Adrenal gland (tissue), 12 donors: ENCODE results near the gene ADA. TPM values are rescaled to one million over a fixed set of nuclear protein-coding genes. Genes with fewer than 3 reads are reported as not detected.
A peak's percentile ranks its signal among the peaks of the same experiment; 100 is the strongest.

Experiments used
- DNase-seq, 7 donors: peaks; one replicate each; pipeline ENCODE4 v3.0.0-alpha.2; 2019 to 2020
- H3K27ac ChIP-seq, 5 donors: fragments of 200-600 bp; sonication (generic) in 4 of 5; 1 replicate in 3 of 5; 2 replicates in 2 of 5; pipeline versions ENCODE4 v1.5.1 to v1.8.0; 2016 to 2020; ENCODE audit warnings: mild to moderate bottlenecking in 1 of 5
- H3K27me3 ChIP-seq: fragments of 200-600 bp; 2 replicates; pipeline ENCODE4 v1.8.0; 2021
- H3K36me3 ChIP-seq, 2 donors: fragments of 200-600 bp; replicated peaks in 1 of 2; 1 replicate in 1 of 2; 2 replicates in 1 of 2; pipeline versions ENCODE4 v1.5.1 to v1.8.0; 2018 to 2022
- H3K4me1 ChIP-seq, 2 donors: fragments of 200-600 bp; replicated peaks in 1 of 2; 1 replicate in 1 of 2; 2 replicates in 1 of 2; pipeline versions ENCODE4 v1.5.1 to v1.8.0; 2018 to 2021
- H3K4me3 ChIP-seq, 4 donors: fragments of 200-600 bp; sonication (generic) in 3 of 4; one replicate each; pipeline ENCODE4 v1.5.1; 2016 to 2018
- H3K9me3 ChIP-seq, 3 donors: fragments of 200-600 bp; sonication (generic) in 1 of 3; replicated peaks in 1 of 3; 1 replicate in 2 of 3; 2 replicates in 1 of 3; pipeline versions ENCODE4 v1.5.1 to v1.8.0; 2016 to 2021
- POLR2A ChIP-seq, 2 donors: fragments of 450-650 bp; IDR thresholded peaks; one replicate each; pipeline ENCODE4 v1.6.1; 2017; ENCODE audit warnings: antibody characterized with exemption in 2 of 2, mild to moderate bottlenecking in 2 of 2, moderate library complexity in 1 of 2
- WGBS, 4 donors: extraction: QIAGEN DNeasy Blood & Tissue Kit in 2 of 4; methylation state at CpG; one replicate each; pipeline versions ENCODE4 v1.1.5 to v1.1.7; 2013 to 2017; 5-methylcytosine and 5-hydroxymethylcytosine counted together
- intact Hi-C, 2 donors: fragments of 100-400 bp; cut with DNase I; formaldehyde crosslinking; loops; one replicate each; pipeline versions ENCODE4 v1.14.1 to v1.15.0; 2022 to 2023
- polyA plus RNA-seq, 3 donors: library from polyadenylated mRNA; stranded (reverse); fragments of 200-250 nt in 2 of 3; fragments of 350-450 nt in 1 of 3; fragmentation: Illumina TruSeq in 1 of 3; extraction: RNeasy Lipid Tissue Mini Kit (QIAGEN cat#74804) in 1 of 3; gene quantifications; one replicate each; pipeline ENCODE4 v1.2.3, GENCODE V29; 2013 to 2014
- total RNA-seq, 9 donors: library from RNA; depleted of rRNA in 4 of 9; stranded (reverse); fragments of >200 nt in 4 of 9; fragments of 120-200 nt in 1 of 9; fragmentation: NEBNext Ultra II Directional in 1 of 9; extraction: Animal tissue kit (Norgen Biotek cat#: 25700) in 1 of 9; gene quantifications; one replicate each; pipeline versions ENCODE4 v1.1.0 to v1.2.4, GENCODE V29; 2013 to 2023
- TF ChIP-seq, protein P1 (sequence below), 6 experiments: fragments of 450-650 bp in 4 of 6; fragments of 200-600 bp in 2 of 6; sonication (generic) in 1 of 6; IDR thresholded peaks; 1 replicate in 5 of 6; 2 replicates in 1 of 6; pipeline versions ENCODE4 v1.5.1 to v1.8.0; 2016 to 2021; ENCODE audit warnings: antibody characterized with exemption in 6 of 6, mild to moderate bottlenecking in 2 of 6, moderate library complexity in 1 of 6
- donor health status: healthy with polysubstance abuse.
- donor health status: Bipolar disorder and iron deficiency.
- donor health status: DM: yes; HTN: yes; CAD: no.
- donor health status: DM: no; HTN: no; CAD: no.
- donor health status: DM: no; HTN: no; CAD: no.
- donor health status: DM: yes; HTN: yes; CAD: no.

ADA gene
- total and polyA plus RNA-seq, 12 donors, result 3.4 to 16.4 (median 10.0) TPM

DNA sequence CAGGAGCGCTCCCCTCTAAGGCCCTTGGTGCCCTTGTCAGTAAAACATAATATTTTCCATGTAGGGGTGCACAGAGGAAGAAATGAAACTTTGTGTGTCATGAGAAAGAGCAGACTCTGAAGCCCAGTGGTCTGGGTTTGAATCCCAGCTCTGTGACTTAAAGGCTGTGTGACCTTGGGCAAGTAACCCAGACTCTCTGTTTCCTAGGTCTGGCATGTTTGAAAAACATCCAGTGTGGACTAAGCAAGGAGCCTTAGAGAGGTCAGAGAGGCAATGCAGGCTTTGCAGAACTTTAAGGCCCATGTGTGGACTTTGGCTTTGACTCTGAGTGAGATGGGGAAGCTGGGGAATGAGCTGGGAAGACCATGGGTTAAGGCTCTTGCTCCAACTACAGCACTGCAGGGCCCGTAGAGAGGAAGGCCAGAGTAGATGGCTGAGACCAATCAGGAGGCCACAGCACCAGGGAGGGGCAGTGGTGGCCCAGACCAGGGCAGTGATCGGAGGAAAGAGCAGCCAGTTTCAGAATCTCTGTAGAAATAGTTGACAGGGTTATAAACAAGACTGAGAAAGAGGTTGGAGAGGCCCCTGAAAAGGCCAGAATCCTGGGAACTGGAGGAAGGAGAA is 18.2 kb downstream of the ADA start:
- intact Hi-C loops, result no loop called here
- Histone ChIP-seq H3K27me3 (no peaks in the 10 kb centered on the region), H3K9me3 (no peaks in the 10 kb centered on the region), H3K4me1 (no peaks in the 10 kb centered on the region), H3K27ac (peak overlapping the region in 1 of 5 donors; percentile 65), H3K4me3 (no peak overlapping the region), H3K36me3 (no peaks in the 10 kb centered on the region)
- 56 to 77% (median 67%) methylated on average over 3 of the region's 3 CpGs for WGBS, 4 donors
- DNase-seq, result no peak
- TF ChIP-seq, protein P1, sequence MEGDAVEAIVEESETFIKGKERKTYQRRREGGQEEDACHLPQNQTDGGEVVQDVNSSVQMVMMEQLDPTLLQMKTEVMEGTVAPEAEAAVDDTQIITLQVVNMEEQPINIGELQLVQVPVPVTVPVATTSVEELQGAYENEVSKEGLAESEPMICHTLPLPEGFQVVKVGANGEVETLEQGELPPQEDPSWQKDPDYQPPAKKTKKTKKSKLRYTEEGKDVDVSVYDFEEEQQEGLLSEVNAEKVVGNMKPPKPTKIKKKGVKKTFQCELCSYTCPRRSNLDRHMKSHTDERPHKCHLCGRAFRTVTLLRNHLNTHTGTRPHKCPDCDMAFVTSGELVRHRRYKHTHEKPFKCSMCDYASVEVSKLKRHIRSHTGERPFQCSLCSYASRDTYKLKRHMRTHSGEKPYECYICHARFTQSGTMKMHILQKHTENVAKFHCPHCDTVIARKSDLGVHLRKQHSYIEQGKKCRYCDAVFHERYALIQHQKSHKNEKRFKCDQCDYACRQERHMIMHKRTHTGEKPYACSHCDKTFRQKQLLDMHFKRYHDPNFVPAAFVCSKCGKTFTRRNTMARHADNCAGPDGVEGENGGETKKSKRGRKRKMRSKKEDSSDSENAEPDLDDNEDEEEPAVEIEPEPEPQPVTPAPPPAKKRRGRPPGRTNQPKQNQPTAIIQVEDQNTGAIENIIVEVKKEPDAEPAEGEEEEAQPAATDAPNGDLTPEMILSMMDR (IDR thresholded peaks at IDR 0.05), result no peak
- TF ChIP-seq POLR2A (IDR thresholded peaks at IDR 0.05), result no peak

DNA sequence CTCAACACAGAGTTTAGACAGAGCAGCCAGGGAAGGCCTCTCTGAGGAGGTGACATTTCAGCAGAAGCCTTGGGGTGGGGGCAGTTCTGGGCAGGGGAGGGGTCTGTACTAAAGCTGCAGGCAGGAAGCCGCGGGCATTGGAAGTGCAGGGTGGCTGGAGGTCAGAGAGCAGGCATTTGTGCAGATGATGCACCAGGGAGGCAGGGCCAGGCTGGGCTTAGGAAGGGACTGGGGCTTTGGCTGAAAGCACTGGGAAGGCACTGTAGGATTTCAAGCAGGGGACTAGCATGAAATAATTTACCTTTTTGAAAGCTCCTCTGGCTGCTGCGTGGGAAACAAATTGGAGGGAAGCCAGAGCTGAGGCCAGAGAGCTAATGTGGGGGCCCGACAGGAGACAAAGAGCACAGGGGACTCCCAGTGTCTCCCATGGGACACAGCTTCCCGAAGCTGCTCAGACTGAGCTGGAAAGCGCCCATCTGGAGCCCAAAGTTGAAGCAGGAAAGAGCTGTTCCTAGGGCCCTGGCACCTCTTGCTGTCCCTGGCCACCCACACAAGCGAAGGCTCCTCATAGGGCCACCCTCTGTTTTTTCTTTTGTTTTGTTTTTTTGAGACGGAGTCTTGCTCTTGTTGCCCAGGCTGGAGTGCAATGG is 19.3 kb downstream of the ADA start:
- H3K4me3 ChIP-seq, result no peak overlapping the region
- no peaks in the 10 kb centered on the region for H3K4me1 ChIP-seq
- H3K27ac ChIP-seq, result no peak overlapping the region
- no peaks in the 10 kb centered on the region for H3K27me3 ChIP-seq
- H3K9me3 ChIP-seq, result no peaks in the 10 kb centered on the region
- no peaks in the 10 kb centered on the region for H3K36me3 ChIP-seq
- intact Hi-C loops, result no loop called here
- WGBS, 4 donors, result 65 to 74% (median 68%) methylated on average over 8 of the region's 8 CpGs
- TF ChIP-seq, protein P1 (IDR thresholded peaks at IDR 0.05), result no peak
- no peak for TF ChIP-seq POLR2A (IDR thresholded peaks at IDR 0.05)
- no peak for DNase-seq

DNA sequence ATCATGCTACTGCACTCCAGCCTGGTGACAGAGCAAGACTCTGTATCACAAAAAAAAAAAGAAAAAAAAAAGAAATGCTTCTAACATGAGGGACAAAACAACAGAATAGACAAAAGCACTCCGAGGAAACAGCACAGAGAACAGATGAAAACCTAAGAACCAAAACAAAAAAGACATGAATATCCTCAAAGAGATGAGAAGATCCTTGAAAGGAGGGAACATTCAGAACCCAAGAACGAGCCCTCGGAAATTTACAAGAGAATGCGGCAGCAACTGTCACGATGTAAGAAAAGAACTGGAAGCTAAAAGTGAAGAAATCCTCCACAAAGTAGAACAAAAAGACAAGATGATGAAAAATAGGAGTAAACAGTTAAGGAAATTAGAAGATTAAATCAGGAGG is 21.2 kb downstream of the ADA start:
- Histone ChIP-seq H3K27me3 (no peaks in the 10 kb centered on the region), H3K4me1 (no peaks in the 10 kb centered on the region), H3K4me3 (no peak overlapping the region), H3K27ac (no peak overlapping the region), H3K36me3 (no peaks in the 10 kb centered on the region), H3K9me3 (no peaks in the 10 kb centered on the region)
- DNase-seq, result no peak
- 90 to 96% (median 96%) methylated on average over 5 of the region's 5 CpGs for WGBS, 4 donors
- TF ChIP-seq POLR2A (IDR thresholded peaks at IDR 0.05), result no peak
- TF ChIP-seq, protein P1 (IDR thresholded peaks at IDR 0.05), result no peak
- intact Hi-C loops, result no loop called here

DNA sequence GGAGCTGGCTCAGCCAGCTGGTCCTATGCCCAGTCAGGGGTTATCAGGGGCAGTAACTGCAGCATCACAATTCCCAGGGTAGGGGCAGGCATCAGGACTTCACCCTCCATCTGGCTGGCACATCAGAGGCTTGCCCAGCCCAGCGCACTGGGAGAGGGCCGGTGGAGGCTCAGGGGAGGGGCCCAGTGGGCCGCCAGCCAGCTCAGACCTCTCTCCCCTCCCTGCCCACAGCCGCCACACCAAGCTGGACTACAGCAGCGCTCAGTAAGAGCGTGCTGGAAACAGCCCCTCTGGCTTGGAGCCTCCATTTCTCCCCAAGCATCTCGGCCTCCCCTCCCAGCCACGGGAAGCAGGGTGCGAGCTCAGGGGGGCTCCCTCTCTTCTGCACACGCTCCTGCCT is 22.0 kb downstream of the ADA start:
- WGBS, 4 donors, result 70 to 90% (median 74%) methylated on average over 5 to 10 of the region's 10 CpGs
- no peak overlapping the region for H3K27ac ChIP-seq
- H3K27me3 ChIP-seq, result no peaks in the 10 kb centered on the region
- TF ChIP-seq, protein P1 (IDR thresholded peaks at IDR 0.05), result no peak
- TF ChIP-seq POLR2A (IDR thresholded peaks at IDR 0.05), result no peak
- no peaks in the 10 kb centered on the region for H3K36me3 ChIP-seq
- DNase-seq, result no peak
- H3K9me3 ChIP-seq, result no peaks in the 10 kb centered on the region
- intact Hi-C loops, result no loop called here
- H3K4me3 ChIP-seq, result no peak overlapping the region
- H3K4me1 ChIP-seq, result no peaks in the 10 kb centered on the region
